Gastrocnemius medialis (tissue), 4 donors: ENCODE data around the gene KIF26B.

Experiments used
- CTCF ChIP-seq, 5 experiments: fragments of 450-650 bp in 3 of 5; fragments of 200-600 bp in 2 of 5; sonication (generic) in 2 of 5; IDR thresholded peaks in 4 of 5; conservative IDR thresholded peaks in 1 of 5; 1 replicate in 4 of 5; 2 replicates in 1 of 5; pipeline ENCODE4 v1.5.1; 2016 to 2019; ENCODE audit warnings: antibody characterized with exemption in 5 of 5, mild to moderate bottlenecking in 3 of 5, moderate library complexity in 3 of 5
- POLR2A ChIP-seq, 2 donors: fragments of 450-650 bp; IDR thresholded peaks; one replicate each; pipeline ENCODE4 v1.6.1; 2017; ENCODE audit warnings: antibody characterized with exemption in 2 of 2, mild to moderate bottlenecking in 2 of 2, moderate library complexity in 2 of 2

DNA sequence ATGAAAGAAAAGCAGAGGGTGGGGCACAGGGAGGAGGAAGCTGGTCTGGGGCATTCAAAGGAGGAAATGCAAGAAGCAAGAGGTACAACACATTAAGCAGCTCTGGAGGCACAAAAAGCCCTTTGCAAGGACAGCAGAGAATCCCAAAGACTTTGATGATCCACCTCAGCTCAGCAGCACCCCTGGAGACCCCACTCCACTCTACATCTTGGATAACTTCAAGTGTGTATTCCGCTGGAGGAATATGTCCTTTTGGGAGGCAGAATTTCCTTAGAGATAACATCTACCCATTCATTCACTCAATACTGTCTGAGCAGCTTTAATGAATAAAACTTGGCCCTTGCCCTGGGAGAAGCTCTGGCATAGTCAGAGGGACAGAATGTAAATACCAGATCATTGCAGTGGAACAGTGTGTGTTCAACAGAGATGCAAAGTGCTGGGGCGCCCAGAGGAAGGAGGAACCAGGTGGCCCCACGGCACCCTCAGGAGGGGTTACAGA lies 599.7 kb downstream of the KIF26B start:
- TF ChIP-seq CTCF (IDR thresholded peaks at IDR 0.05 in 4 of 5, conservative IDR thresholded peaks at IDR 0.05 in 1 of 5) (no peak), POLR2A (IDR thresholded peaks at IDR 0.05) (no peak)
